GM18502 (cell line): ENCODE results near the gene PPM1E.
"Not testable (repeated sequence)": the region's sequence is repeated elsewhere in the genome, so short reads cannot be mapped to it uniquely, and the experiment has no call there.

Source experiments
- ATAC-seq: cut with Tn5 transposase; IDR thresholded peaks from one replicate; pipeline ENCODE4 v1.9.1; 2021; ENCODE audit warnings: mild to moderate bottlenecking; ENCODE audit not compliant: unreplicated experiment, poor library complexity

Gene PPM1E

GRCh38 chr17:58837699-58838098 lies 82.0 kb downstream of the PPM1E start:
- ATAC-seq = no peak

GRCh38 chr17:58840820-58841612 lies 85.4 kb downstream of the PPM1E start:
- ATAC-seq = no peak

- not testable (repeated sequence) for ATAC-seq
These were observed 90.8 kb downstream of the PPM1E start for GRCh38 chr17:58846413-58846812.

- ATAC-seq = not testable (repeated sequence)
These were observed 94.5 kb downstream of the PPM1E start for GRCh38 chr17:58850106-58850505.

GRCh38 chr17:58865301-58865700 lies 109.6 kb downstream of the PPM1E start:
- ATAC-seq = no peak

GRCh38 chr17:58870747-58871146 lies 115.1 kb downstream of the PPM1E start:
- no peak for ATAC-seq

GRCh38 chr17:58873926-58874325 lies 118.3 kb downstream of the PPM1E start:
- ATAC-seq = no peak

- no peak for ATAC-seq
These were observed 119.6 kb downstream of the PPM1E start for GRCh38 chr17:58875261-58875660.

- no peak for ATAC-seq
These were observed 128.5 kb downstream of the PPM1E start for GRCh38 chr17:58884161-58884560.

GRCh38 chr17:58886514-58886913 lies 130.9 kb downstream of the PPM1E start:
- ATAC-seq = no peak

GRCh38 chr17:58889928-58890327 lies 134.3 kb downstream of the PPM1E start:
- ATAC-seq = no peak

- no peak for ATAC-seq
These were observed 143.5 kb downstream of the PPM1E start for GRCh38 chr17:58899191-58899590.

GRCh38 chr17:58902322-58902721 lies 146.7 kb downstream of the PPM1E start:
- ATAC-seq = no peak

GRCh38 chr17:58911741-58912343 lies 156.2 kb downstream of the PPM1E start:
- ATAC-seq = no peak

- no peak for ATAC-seq
These were observed 157.9 kb downstream of the PPM1E start for GRCh38 chr17:58913552-58913951.

GRCh38 chr17:58913971-58914769 lies 158.5 kb downstream of the PPM1E start:
- ATAC-seq = no peak

GRCh38 chr17:58917228-58917627 lies 161.6 kb downstream of the PPM1E start:
- no peak for ATAC-seq

- no peak for ATAC-seq
These were observed 162.4 kb downstream of the PPM1E start for GRCh38 chr17:58918072-58918471.

GRCh38 chr17:58918884-58919283 lies 163.2 kb downstream of the PPM1E start:
- no peak for ATAC-seq

- no peak for ATAC-seq
These were observed 165.1 kb downstream of the PPM1E start for GRCh38 chr17:58920773-58921172.

- ATAC-seq = no peak
These were observed 177.3 kb downstream of the PPM1E start for GRCh38 chr17:58932956-58933355.
